ENCODE measurements around the gene KPTN. TPM values are rescaled to one million over a fixed set of nuclear protein-coding genes. Genes with fewer than 3 reads are reported as not detected.

Gene KPTN
- total RNA-seq, 1 experiment from 2014 or later: 23.8 TPM

DNA sequence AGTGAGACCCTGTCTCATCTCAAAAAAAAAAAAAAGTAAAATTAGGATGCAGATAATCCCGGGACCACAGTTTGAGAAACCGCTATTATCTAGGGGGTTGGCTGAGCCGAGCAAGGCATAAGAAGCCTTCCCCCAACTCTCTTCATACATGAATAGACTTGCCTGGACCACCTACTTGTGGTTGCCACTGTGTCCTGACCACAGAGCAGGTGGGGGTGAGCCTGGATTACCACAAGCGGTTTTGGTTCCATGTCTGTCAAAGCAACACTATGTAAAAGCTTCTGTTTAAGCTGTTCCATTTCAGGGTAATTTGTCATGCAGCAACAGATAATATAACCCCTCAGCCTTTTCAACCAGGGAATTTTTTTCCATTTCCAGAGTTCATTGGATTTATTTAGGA lies 34.1 kb upstream of the KPTN start (continued):
- TF ChIP-seq, protein P1, sequence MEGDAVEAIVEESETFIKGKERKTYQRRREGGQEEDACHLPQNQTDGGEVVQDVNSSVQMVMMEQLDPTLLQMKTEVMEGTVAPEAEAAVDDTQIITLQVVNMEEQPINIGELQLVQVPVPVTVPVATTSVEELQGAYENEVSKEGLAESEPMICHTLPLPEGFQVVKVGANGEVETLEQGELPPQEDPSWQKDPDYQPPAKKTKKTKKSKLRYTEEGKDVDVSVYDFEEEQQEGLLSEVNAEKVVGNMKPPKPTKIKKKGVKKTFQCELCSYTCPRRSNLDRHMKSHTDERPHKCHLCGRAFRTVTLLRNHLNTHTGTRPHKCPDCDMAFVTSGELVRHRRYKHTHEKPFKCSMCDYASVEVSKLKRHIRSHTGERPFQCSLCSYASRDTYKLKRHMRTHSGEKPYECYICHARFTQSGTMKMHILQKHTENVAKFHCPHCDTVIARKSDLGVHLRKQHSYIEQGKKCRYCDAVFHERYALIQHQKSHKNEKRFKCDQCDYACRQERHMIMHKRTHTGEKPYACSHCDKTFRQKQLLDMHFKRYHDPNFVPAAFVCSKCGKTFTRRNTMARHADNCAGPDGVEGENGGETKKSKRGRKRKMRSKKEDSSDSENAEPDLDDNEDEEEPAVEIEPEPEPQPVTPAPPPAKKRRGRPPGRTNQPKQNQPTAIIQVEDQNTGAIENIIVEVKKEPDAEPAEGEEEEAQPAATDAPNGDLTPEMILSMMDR (IDR thresholded peaks at IDR 0.05 in 2 of 3, conservative IDR thresholded peaks at IDR 0.05 in 1 of 3; ENCODE audit: borderline replicate concordance in 1 of 3, insufficient read depth in 1 of 3, low read depth in 2 of 3, low read length in 2 of 3): no peak
- TF ChIP-seq EGR1 (IDR thresholded peaks at IDR 0.05; ENCODE audit: low read depth): no peak
- no peak for TF ChIP-seq POLR2AphosphoS5 (IDR thresholded peaks at IDR 0.05; ENCODE audit: low read depth, low read length)

DNA sequence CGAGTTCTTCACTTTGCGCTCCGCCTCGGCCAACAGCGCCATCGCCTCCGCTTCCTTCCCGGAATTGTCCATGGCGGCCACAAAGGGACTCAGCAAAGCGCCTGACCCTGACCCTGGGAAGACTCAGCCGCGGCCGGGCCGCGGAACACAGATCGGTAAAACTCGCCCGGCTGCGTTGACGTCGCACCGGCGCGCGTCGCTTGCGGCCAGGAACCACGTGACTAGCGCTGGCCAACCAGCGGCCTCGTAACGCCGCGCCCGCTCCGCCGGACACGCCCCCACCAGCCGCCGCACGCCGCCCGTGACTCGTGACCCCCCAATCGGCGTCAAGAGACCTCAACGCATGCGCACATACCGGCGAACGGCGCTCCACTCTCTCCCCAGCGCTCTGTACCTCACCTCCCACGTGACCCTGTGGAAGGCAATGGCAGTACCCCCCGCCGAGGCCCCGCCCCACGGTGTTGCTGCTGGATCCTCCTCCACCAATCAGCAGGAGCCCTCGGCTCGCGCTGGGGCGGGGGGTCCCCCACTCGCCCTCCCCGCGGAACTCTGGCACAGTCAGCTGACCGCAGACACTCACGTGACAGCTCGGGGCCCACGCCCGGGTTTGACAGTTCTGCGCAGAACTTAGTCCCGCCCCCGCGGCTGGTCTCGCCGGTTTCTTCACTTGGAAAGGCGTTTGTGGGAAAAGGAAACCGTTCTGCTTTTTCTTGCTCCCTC lies 31.0 kb upstream of the KPTN start, which contains the start of gene NAPA:
Gene NAPA (minus strand): TSS at position 195 of the 720 bp plus-strand sequence. CDS start 123 bp downstream, at position 72.
- CTCF ChIA-PET: interaction anchor here (0.6 to 1.6 kb wide), 19 partner anchors 9 to 759 kb away, joined by 3 to 13 read pairs (median 4); partner anchors contain the start of gene KPTN
- peak; percentile 10 for TF ChIP-seq YY1 (IDR thresholded peaks at IDR 0.05; ENCODE audit: extremely low read depth, insufficient replicate concordance, low read depth, low read length)
- peak; percentile 97 for TF ChIP-seq EGR1 (IDR thresholded peaks at IDR 0.05; ENCODE audit: low read depth)
- peak; percentile 59 for TF ChIP-seq POLR2AphosphoS5 (IDR thresholded peaks at IDR 0.05; ENCODE audit: low read depth, low read length)
- TF ChIP-seq SIN3A (IDR thresholded peaks at IDR 0.05; ENCODE audit: low read depth): peak; percentile 99
- peak; percentile 95 for TF ChIP-seq SP1 (IDR thresholded peaks at IDR 0.05; ENCODE audit: low read depth)
- TF ChIP-seq CBX3 (IDR thresholded peaks at IDR 0.05; ENCODE audit: low read depth): no peak
- no peak; the same call in 1 of the 2 replicates for TF ChIP-seq RAD21 (IDR thresholded peaks at IDR 0.05; ENCODE audit: low read depth)
- TF ChIP-seq ZFX (IDR thresholded peaks at IDR 0.05): peak; percentile 37; the same call in 1 of the 2 replicates
- TF ChIP-seq, protein P2, sequence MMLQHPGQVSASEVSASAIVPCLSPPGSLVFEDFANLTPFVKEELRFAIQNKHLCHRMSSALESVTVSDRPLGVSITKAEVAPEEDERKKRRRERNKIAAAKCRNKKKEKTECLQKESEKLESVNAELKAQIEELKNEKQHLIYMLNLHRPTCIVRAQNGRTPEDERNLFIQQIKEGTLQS (IDR thresholded peaks at IDR 0.05): no peak
- TF ChIP-seq, protein P3, sequence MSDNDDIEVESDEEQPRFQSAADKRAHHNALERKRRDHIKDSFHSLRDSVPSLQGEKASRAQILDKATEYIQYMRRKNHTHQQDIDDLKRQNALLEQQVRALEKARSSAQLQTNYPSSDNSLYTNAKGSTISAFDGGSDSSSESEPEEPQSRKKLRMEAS (IDR thresholded peaks at IDR 0.05): peak; percentile 93

More for the DNA sequence above, 31.0 kb upstream of the KPTN start, which contains the start of gene NAPA:
- DNase-seq (ENCODE audit: low read depth, low spot score): peak; percentile 99
- H3K4me1 ChIP-seq (ENCODE audit: control insufficient read depth in 1 of 2, insufficient read depth in 2 of 2, low read length in 2 of 2): peaks cover 8 to 26% of the 10 kb centered on the region in 2 experiments; a peak in 3 of 4 replicates
- H3K36me3 ChIP-seq (ENCODE audit: control insufficient read depth in 1 of 2, insufficient read depth in 2 of 2, low read length in 2 of 2): no peaks in the 10 kb centered on the region
- H2AFZ ChIP-seq (ENCODE audit: low read depth, low read length, poor library complexity, severe bottlenecking): peak within 1 kb of the TSS; percentile 89
- H3K4me3 ChIP-seq (replicated peaks in 1 of 2; ENCODE audit: low read depth in 1 of 2, low read length in 2 of 2): peak within 1 kb of the TSS; percentile 88 to 100
- H3K9me2 ChIP-seq (ENCODE audit: insufficient read depth): no peaks in the 10 kb centered on the region
- ChIA-PET POLR2A (interaction anchor here (0.7 to 1.0 kb wide), 3 partner anchors 11 to 16 kb away, joined by 3 to 5 read pairs (median 4); no protein-coding TSS in a partner anchor), RAD21 (ENCODE audit: low non-redundant PET in 1 of 2, low total read pairs in 2 of 2, uncharacterized antibody in 2 of 2, unreplicated experiment in 2 of 2) (interaction anchor here (0.6 to 1.2 kb wide), 4 partner anchors 78 to 86 kb away, joined by 3 to 5 read pairs (median 4); no protein-coding TSS in a partner anchor)
- H4K20me1 ChIP-seq (ENCODE audit: insufficient read depth): no peaks in the 10 kb centered on the region
- H3K27me3 ChIP-seq (ENCODE audit: insufficient read depth, low read length): no peaks in the 10 kb centered on the region
- peak within 1 kb of the TSS; percentile 95 for H3K4me2 ChIP-seq (ENCODE audit: low read length)
- H3K27ac ChIP-seq (ENCODE audit: low read depth, low read length): peak within 1 kb of the TSS; percentile 64
- no peaks in the 10 kb centered on the region for H3K9me3 ChIP-seq (ENCODE audit: control insufficient read depth in 1 of 2, insufficient read depth in 1 of 2, low read depth in 1 of 2, low read length in 2 of 2)
- peaks cover 32% of the 10 kb centered on the region for H3K79me2 ChIP-seq (ENCODE audit: insufficient read depth, low read length)
- intact Hi-C loops (cut with micrococcal nuclease): loop anchor here (1.0 to 2.0 kb wide), 4 partner anchors 68 to 183 kb away; no protein-coding TSS in a partner anchor
- peak; percentile 95 for ATAC-seq
- BruUV-seq (replicated peaks): no TSS peak
- peak within 1 kb of the TSS; percentile 97 for H3K9ac ChIP-seq (ENCODE audit: low read length)

Measured in HCT116 (cell line).